Nephron progenitor cell (in vitro differentiated cells): Measurements from ENCODE around the gene WDR53.

Experiments
- DNase-seq: peaks from one replicate; pipeline ENCODE4 v3.0.0; 2021
- H3K27ac Mint-ChIP-seq: 2 replicates; pipeline ENCODE4 v1.8.0; 2021; ENCODE audit warnings: mild to moderate bottlenecking, moderate library complexity, mixed read lengths
- H3K27me3 Mint-ChIP-seq: 2 replicates; pipeline ENCODE4 v1.8.0; 2021; ENCODE audit warnings: mild to moderate bottlenecking, low read depth, mixed read lengths; ENCODE audit not compliant: poor library complexity
- H3K36me3 Mint-ChIP-seq: 2 replicates; pipeline ENCODE4 v1.8.0; 2021; ENCODE audit warnings: low read depth, mixed read lengths
- H3K4me1 Mint-ChIP-seq: 2 replicates; pipeline ENCODE4 v1.8.0; 2021; ENCODE audit warnings: mixed read lengths
- H3K4me3 Mint-ChIP-seq: 2 replicates; pipeline ENCODE4 v1.8.0; 2021; ENCODE audit warnings: mild to moderate bottlenecking, moderate library complexity, mixed read lengths
- H3K9me3 Mint-ChIP-seq: 2 replicates; pipeline ENCODE4 v1.8.0; 2021; ENCODE audit warnings: mild to moderate bottlenecking, moderate library complexity, mixed read lengths
- CTCF ChIP-seq: fragments of 200-600 bp; sonication (generic); IDR thresholded peaks from 2 replicates; pipeline ENCODE4 v1.5.0; 2021; ENCODE audit warnings: antibody characterized with exemption

Gene WDR53

GRCh38 chr3:196506687-196507086 lies 61.7 kb downstream of the WDR53 start:
- Mint-ChIP-seq H3K4me3 (no peak overlapping the region), H3K9me3 (peaks cover 9% of the 10 kb centered on the region), H3K36me3 (no peaks in the 10 kb centered on the region), H3K27me3 (peaks cover 6% of the 10 kb centered on the region), H3K27ac (no peak overlapping the region), H3K4me1 (peaks cover under 1% of the 10 kb centered on the region)
- TF ChIP-seq CTCF, result no peak
- DNase-seq, result no peak

- Mint-ChIP-seq H3K27me3 (peaks cover 3% of the 10 kb centered on the region), H3K36me3 (peaks cover 9% of the 10 kb centered on the region), H3K4me1 (peaks cover 20% of the 10 kb centered on the region), H3K9me3 (peaks cover 9% of the 10 kb centered on the region), H3K27ac (no peak overlapping the region), H3K4me3 (no peak overlapping the region)
- DNase-seq, result no peak
- no peak for TF ChIP-seq CTCF
Measured at GRCh38 chr3:196504556-196504955, 63.8 kb downstream of the WDR53 start.
